SK-N-SH (cell line): ENCODE measurements around the gene NDUFV2. TPM values are rescaled to one million over a fixed set of nuclear protein-coding genes. Genes with fewer than 3 reads are reported as not detected.

Experiments
- CTCF ChIA-PET: fragments of 300-600, 350-600 bp; formaldehyde crosslinking; extraction: SDS; loops from one replicate; lab custom pipeline; 2021; lab: Yijun Ruan, JAX
- POLR2A ChIA-PET: fragments of 350-600 bp; sonication (Branson Sonifier 250); formaldehyde crosslinking; extraction: SDS; loops from one replicate; lab custom pipeline; 2020; ENCODE audit warnings: antibody characterized with exemption, inconsistent platforms; lab: Yijun Ruan, JAX
- DNase-seq: peaks from one replicate; pipeline ENCODE4 v3.0.0; 2012
- H2AFZ ChIP-seq: fragments of 200-600 bp; sonication (generic); 2 replicates; pipeline ENCODE4 v1.8.1; 2016; ENCODE audit warnings: antibody characterized with exemption, mild to moderate bottlenecking, low read depth
- H3F3A ChIP-seq: fragments of 200-600 bp; sonication (generic); replicated peaks from 2 replicates; pipeline ENCODE3; 2016; ENCODE audit warnings: antibody characterized with exemption, mild to moderate bottlenecking; ENCODE audit not compliant: insufficient read depth
- H3K27ac ChIP-seq, 2 experiments: fragments of 200-500 bp in 1 of 2; fragments of 200-600 bp in 1 of 2; sonication (Bioruptor generic) in 1 of 2; sonication (generic), shearing (Covaris generic) in 1 of 2; 2 replicates each; pipeline versions ENCODE4 v1.5.1 to v1.6.1; 2014 to 2016; ENCODE audit warnings: low read depth in 2 of 2, inconsistent platforms in 1 of 2, low read length in 1 of 2, mild to moderate bottlenecking in 1 of 2, mixed read lengths in 1 of 2
- H3K27me3 ChIP-seq: fragments of 200-600 bp; sonication (generic), shearing (Covaris generic); 2 replicates; pipeline ENCODE4 v1.6.1; 2016; ENCODE audit warnings: mixed run types; ENCODE audit not compliant: insufficient read depth
- H3K36me3 ChIP-seq, 2 experiments: fragments of 200-500 bp in 1 of 2; fragments of 200-600 bp in 1 of 2; sonication (Bioruptor generic) in 1 of 2; sonication (generic) in 1 of 2; replicated peaks in 1 of 2; 2 replicates each; pipeline versions ENCODE3 to v1.5.1; 2014 to 2016; ENCODE audit warnings: low read length in 1 of 2, mild to moderate bottlenecking in 1 of 2; ENCODE audit not compliant: insufficient read depth in 2 of 2, control insufficient read depth in 1 of 2
- H3K4me1 ChIP-seq, 2 experiments: fragments of 200-500 bp in 1 of 2; fragments of 200-600 bp in 1 of 2; sonication (Bioruptor generic) in 1 of 2; sonication (generic), shearing (Covaris generic) in 1 of 2; 2 replicates each; pipeline versions ENCODE4 v1.5.1 to v1.6.1; 2014 to 2016; ENCODE audit warnings: low read depth in 1 of 2, low read length in 1 of 2, mixed run types in 1 of 2; ENCODE audit not compliant: insufficient read depth in 2 of 2, control insufficient read depth in 1 of 2
- H3K4me2 ChIP-seq: fragments of 200-600 bp; sonication (generic), shearing (Covaris generic); 2 replicates; pipeline ENCODE4 v1.6.1; 2017; ENCODE audit warnings: mixed run types
- H3K4me3 ChIP-seq, 2 experiments: fragments of 200-500 bp in 1 of 2; fragments of 200-600 bp in 1 of 2; sonication (Bioruptor generic) in 1 of 2; sonication (generic), shearing (Covaris generic) in 1 of 2; 2 replicates each; pipeline versions ENCODE4 v1.5.1 to v1.8.1; 2014 to 2016; ENCODE audit warnings: low read depth in 2 of 2, inconsistent platforms in 1 of 2, low read length in 1 of 2, mild to moderate bottlenecking in 1 of 2, mixed read lengths in 1 of 2, moderate library complexity in 1 of 2
- H3K79me2 ChIP-seq: fragments of 200-600 bp; sonication (generic); 2 replicates; pipeline ENCODE4 v1.8.1; 2017; ENCODE audit warnings: mild to moderate bottlenecking; ENCODE audit not compliant: insufficient read depth
- H3K9ac ChIP-seq: fragments of 200-600 bp; sonication (generic); 2 replicates; pipeline ENCODE4 v1.6.1; 2017; ENCODE audit warnings: mixed run types
- H3K9me2 ChIP-seq: fragments of 200-600 bp; sonication (generic); 2 replicates; pipeline ENCODE4 v1.6.1; 2017; ENCODE audit warnings: mixed run types
- H3K9me3 ChIP-seq: fragments of 200-600 bp; sonication (generic); 2 replicates; pipeline ENCODE4 v1.6.1; 2017; ENCODE audit warnings: mixed run types, mild to moderate bottlenecking, moderate library complexity
- H4K20me1 ChIP-seq: fragments of 200-600 bp; sonication (generic); 2 replicates; pipeline ENCODE4 v1.6.1; 2017; ENCODE audit warnings: mild to moderate bottlenecking, mixed run types; ENCODE audit not compliant: insufficient read depth
- CHD2 ChIP-seq: fragments of 150-350 bp; IDR thresholded peaks from 2 replicates; pipeline ENCODE4 v1.6.1; 2018; ENCODE audit warnings: low read length; ENCODE audit not compliant: partially characterized antibody
- FOSL2 ChIP-seq: IDR thresholded peaks from 2 replicates; pipeline ENCODE4 v1.4.0; 2012; ENCODE audit warnings: low read depth, mild to moderate bottlenecking, moderate library complexity, borderline replicate concordance
- FOXJ3 ChIP-seq: sonication (generic); formaldehyde crosslinking; IDR thresholded peaks from 2 replicates; pipeline ENCODE4 v1.5.1; 2020; ENCODE audit warnings: mild to moderate bottlenecking, missing genetic modification reagents
- JUND ChIP-seq: IDR thresholded peaks from 2 replicates; pipeline ENCODE4 v1.4.0; 2012
- MEF2A ChIP-seq: IDR thresholded peaks from 2 replicates; pipeline ENCODE4 v1.4.0; 2012; ENCODE audit warnings: low read depth, borderline replicate concordance
- NFIC ChIP-seq: IDR thresholded peaks from 2 replicates; pipeline ENCODE4 v1.4.0; 2012; ENCODE audit warnings: borderline replicate concordance
- RAD21 ChIP-seq: IDR thresholded peaks from 2 replicates; pipeline ENCODE4 v1.6.1; 2012; ENCODE audit warnings: mild to moderate bottlenecking, low read length
- RXRA ChIP-seq: IDR thresholded peaks from 2 replicates; pipeline ENCODE4 v1.4.0; 2012; ENCODE audit warnings: low read depth, mild to moderate bottlenecking, borderline replicate concordance
- TAF1 ChIP-seq: IDR thresholded peaks from 2 replicates; pipeline ENCODE4 v1.6.1; 2012; ENCODE audit warnings: low read depth, mild to moderate bottlenecking, low read length, moderate library complexity, borderline replicate concordance
- WGBS: methylation state at CpG from one replicate; pipeline ENCODE4 v1.1.6; 2017; ENCODE audit warnings: low lambda C conversion rate; 5-methylcytosine and 5-hydroxymethylcytosine counted together
- polyA plus RNA-seq, 3 experiments: library from polyadenylated mRNA; depleted of rRNA; stranded (reverse); fragments of >200 nt; gene quantifications; 2 replicates each; pipeline ENCODE4 v1.2.3, GENCODE V29; 2012
- TF ChIP-seq, protein P1 (sequence below): IDR thresholded peaks from 2 replicates; pipeline ENCODE4 v1.6.1; 2012; ENCODE audit warnings: mild to moderate bottlenecking, low read depth, low read length, moderate library complexity
- TF ChIP-seq, protein P2 (sequence below): IDR thresholded peaks from 2 replicates; pipeline ENCODE4 v1.4.0; 2012; ENCODE audit warnings: low read depth
- TF ChIP-seq, protein P3 (sequence below): IDR thresholded peaks from 2 replicates; pipeline ENCODE4 v1.4.0; 2012; ENCODE audit warnings: low read depth, borderline replicate concordance

NDUFV2 gene
- polyA plus RNA-seq, 1 of the 3 experiments (the other 2 are of a cell fraction), result 101 TPM

DNA sequence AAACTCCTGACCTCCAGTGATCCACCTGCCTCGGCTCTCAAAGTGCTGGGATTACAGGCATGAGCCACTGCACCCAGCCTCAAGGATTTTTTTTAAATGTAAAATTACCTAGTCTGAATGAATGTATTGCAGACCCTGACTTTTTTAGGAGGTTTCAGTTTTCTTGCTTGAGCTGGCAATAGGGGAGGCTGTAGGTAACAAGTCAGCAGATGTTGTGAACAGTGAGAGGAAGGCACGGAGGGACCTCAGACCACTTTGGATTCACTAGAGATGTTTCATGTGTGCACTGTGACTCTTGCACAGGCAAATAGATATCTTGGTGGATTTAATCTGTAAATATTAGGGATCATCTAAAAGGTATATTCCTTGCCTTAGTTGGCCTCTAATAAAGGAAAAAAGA is 6.4 kb downstream of the NDUFV2 start:
- peak overlapping the region; percentile 23; the same call in 1 of the 2 replicates for H3K9ac ChIP-seq
- H3K4me2 ChIP-seq, result peak overlapping the region; percentile 57; the same call in 1 of the 2 replicates
- no peak overlapping the region for H2AFZ ChIP-seq
- H3K79me2 ChIP-seq, result peaks cover 100% of the 10 kb centered on the region
- POLR2A ChIA-PET, result interaction anchor here (1.0 kb wide), 1 partner anchor 28 kb away, joined by 3 read pairs; the partner anchor contains the start of gene ANKRD12
- H3K27me3 ChIP-seq, result no peaks in the 10 kb centered on the region
- H3F3A ChIP-seq, result peaks cover 18% of the 10 kb centered on the region
- 100% methylated on average over 2 of the region's 2 CpGs for WGBS
- DNase-seq, result no peak
- H3K4me1 ChIP-seq, result peaks cover 20 to 27% of the 10 kb centered on the region in 2 experiments; a peak in 3 of 4 replicates
- H3K9me3 ChIP-seq, result no peaks in the 10 kb centered on the region
- H4K20me1 ChIP-seq, result peaks cover 94% of the 10 kb centered on the region
- H3K9me2 ChIP-seq, result no peaks in the 10 kb centered on the region
- H3K27ac ChIP-seq, result peak overlapping the region in 1 of 2 experiments; percentile 63; a peak in 2 of 4 replicates
- no peak for TF ChIP-seq RAD21
- no peak for TF ChIP-seq RXRA
- TF ChIP-seq, protein P1, sequence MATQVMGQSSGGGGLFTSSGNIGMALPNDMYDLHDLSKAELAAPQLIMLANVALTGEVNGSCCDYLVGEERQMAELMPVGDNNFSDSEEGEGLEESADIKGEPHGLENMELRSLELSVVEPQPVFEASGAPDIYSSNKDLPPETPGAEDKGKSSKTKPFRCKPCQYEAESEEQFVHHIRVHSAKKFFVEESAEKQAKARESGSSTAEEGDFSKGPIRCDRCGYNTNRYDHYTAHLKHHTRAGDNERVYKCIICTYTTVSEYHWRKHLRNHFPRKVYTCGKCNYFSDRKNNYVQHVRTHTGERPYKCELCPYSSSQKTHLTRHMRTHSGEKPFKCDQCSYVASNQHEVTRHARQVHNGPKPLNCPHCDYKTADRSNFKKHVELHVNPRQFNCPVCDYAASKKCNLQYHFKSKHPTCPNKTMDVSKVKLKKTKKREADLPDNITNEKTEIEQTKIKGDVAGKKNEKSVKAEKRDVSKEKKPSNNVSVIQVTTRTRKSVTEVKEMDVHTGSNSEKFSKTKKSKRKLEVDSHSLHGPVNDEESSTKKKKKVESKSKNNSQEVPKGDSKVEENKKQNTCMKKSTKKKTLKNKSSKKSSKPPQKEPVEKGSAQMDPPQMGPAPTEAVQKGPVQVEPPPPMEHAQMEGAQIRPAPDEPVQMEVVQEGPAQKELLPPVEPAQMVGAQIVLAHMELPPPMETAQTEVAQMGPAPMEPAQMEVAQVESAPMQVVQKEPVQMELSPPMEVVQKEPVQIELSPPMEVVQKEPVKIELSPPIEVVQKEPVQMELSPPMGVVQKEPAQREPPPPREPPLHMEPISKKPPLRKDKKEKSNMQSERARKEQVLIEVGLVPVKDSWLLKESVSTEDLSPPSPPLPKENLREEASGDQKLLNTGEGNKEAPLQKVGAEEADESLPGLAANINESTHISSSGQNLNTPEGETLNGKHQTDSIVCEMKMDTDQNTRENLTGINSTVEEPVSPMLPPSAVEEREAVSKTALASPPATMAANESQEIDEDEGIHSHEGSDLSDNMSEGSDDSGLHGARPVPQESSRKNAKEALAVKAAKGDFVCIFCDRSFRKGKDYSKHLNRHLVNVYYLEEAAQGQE, result no peak
- no peak for TF ChIP-seq NFIC
- TF ChIP-seq, protein P2, sequence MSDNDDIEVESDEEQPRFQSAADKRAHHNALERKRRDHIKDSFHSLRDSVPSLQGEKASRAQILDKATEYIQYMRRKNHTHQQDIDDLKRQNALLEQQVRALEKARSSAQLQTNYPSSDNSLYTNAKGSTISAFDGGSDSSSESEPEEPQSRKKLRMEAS, result no peak
- TF ChIP-seq MEF2A, result no peak
- no peak for TF ChIP-seq FOXJ3 (CRISPR knock-in tag)
- TF ChIP-seq CHD2, result no peak
- TF ChIP-seq TAF1, result no peak
- TF ChIP-seq, all 33 proteins: peak for 0
- no peak overlapping the region for H3K4me3 ChIP-seq
- H3K36me3 ChIP-seq, result peaks cover 16 to 21% of the 10 kb centered on the region in 2 experiments
- CTCF ChIA-PET, result interaction anchor here (0.6 to 1.4 kb wide), 2 partner anchors 10 to 230 kb away, joined by 3 read pairs; no protein-coding TSS in a partner anchor

DNA sequence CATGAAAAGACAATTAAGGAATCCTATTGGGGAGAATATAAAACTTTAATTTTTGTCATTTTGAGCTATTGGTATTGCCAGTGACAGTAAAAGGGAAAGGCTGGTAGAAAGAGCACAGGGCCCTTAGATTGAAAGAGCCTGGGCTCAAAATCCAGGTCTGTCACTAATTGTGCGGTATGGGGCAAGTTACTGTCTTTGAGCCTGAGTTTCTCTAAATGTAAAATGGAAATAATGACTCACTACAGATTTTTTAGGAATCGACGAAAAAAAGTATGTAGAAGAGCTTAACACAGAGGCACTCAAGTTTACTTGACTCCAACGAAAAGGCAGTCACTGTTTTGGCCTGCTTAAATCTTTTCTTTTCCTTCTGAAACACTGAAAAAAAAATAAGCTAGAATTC is 7.0 kb downstream of the NDUFV2 start:
- Histone ChIP-seq H4K20me1 (peaks cover 88% of the 10 kb centered on the region), H3K27ac (peak overlapping the region; percentile 11 to 63; a peak in 2 of 4 replicates), H3K79me2 (peaks cover 100% of the 10 kb centered on the region), H3K36me3 (peaks cover 16 to 21% of the 10 kb centered on the region in 2 experiments), H3K9me2 (no peaks in the 10 kb centered on the region), H3F3A (peaks cover 19% of the 10 kb centered on the region), H2AFZ (no peak overlapping the region), H3K27me3 (no peaks in the 10 kb centered on the region), H3K4me2 (peak overlapping the region; percentile 57), H3K9ac (peak overlapping the region; percentile 23; the same call in 1 of the 2 replicates), H3K4me3 (no peak overlapping the region), H3K4me1 (peaks cover 20 to 22% of the 10 kb centered on the region in 2 experiments; a peak in 3 of 4 replicates), H3K9me3 (no peaks in the 10 kb centered on the region)
- CTCF ChIA-PET, result interaction anchor here (1.4 to 2.3 kb wide), 2 partner anchors 9 to 17 kb away, joined by 3 to 7 read pairs; no protein-coding TSS in a partner anchor
- WGBS, result 30% methylated on average over 4 of the region's 4 CpGs
- DNase-seq, result no peak
- TF ChIP-seq, protein P3, sequence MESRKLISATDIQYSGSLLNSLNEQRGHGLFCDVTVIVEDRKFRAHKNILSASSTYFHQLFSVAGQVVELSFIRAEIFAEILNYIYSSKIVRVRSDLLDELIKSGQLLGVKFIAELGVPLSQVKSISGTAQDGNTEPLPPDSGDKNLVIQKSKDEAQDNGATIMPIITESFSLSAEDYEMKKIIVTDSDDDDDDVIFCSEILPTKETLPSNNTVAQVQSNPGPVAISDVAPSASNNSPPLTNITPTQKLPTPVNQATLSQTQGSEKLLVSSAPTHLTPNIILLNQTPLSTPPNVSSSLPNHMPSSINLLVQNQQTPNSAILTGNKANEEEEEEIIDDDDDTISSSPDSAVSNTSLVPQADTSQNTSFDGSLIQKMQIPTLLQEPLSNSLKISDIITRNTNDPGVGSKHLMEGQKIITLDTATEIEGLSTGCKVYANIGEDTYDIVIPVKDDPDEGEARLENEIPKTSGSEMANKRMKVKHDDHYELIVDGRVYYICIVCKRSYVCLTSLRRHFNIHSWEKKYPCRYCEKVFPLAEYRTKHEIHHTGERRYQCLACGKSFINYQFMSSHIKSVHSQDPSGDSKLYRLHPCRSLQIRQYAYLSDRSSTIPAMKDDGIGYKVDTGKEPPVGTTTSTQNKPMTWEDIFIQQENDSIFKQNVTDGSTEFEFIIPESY, result no peak
- TF ChIP-seq JUND, result 0 out of 2 replicates have a peak, but pooled peaks have one; percentile 4
- TF ChIP-seq FOSL2, result no peak
- POLR2A ChIA-PET, result interaction anchor here (1.0 kb wide), 1 partner anchor 27 kb away, joined by 3 read pairs; the partner anchor contains the start of gene ANKRD12
